Heart right ventricle (tissue), 16 donors: Measurements from ENCODE around the gene CRYBG3. TPM values are rescaled to one million over a fixed set of nuclear protein-coding genes. Genes with fewer than 3 reads are reported as not detected.

Experiments
- ATAC-seq, 8 donors: fragments of 200-7000 bp; cut with Tn5 transposase; one replicate each; pipeline ENCODE4 v1.9.1; 2020; ENCODE audit warnings: mild to moderate bottlenecking in 8 of 8, moderate library complexity in 8 of 8, moderate number of reproducible peaks in 1 of 8
- DNase-seq, 2 donors: peaks; one replicate each; pipeline ENCODE4 v3.0.0-alpha.2; 2020
- H3K27ac ChIP-seq, 10 donors: fragments of 200-600 bp; sonication (generic) in 2 of 10; one replicate each; pipeline versions ENCODE4 v1.5.0 to v1.8.0; 2020 to 2022; ENCODE audit warnings: mild to moderate bottlenecking in 3 of 10
- H3K27me3 ChIP-seq, 7 donors: fragments of 200-600 bp; one replicate each; pipeline ENCODE4 v1.8.0; 2021 to 2022; ENCODE audit warnings: mild to moderate bottlenecking in 2 of 7
- H3K36me3 ChIP-seq, 9 donors: fragments of 200-600 bp; sonication (generic) in 1 of 9; one replicate each; pipeline versions ENCODE4 v1.5.0 to v1.8.0; 2020 to 2022; ENCODE audit warnings: mild to moderate bottlenecking in 2 of 9
- H3K4me1 ChIP-seq, 9 donors: fragments of 200-600 bp; sonication (generic) in 1 of 9; one replicate each; pipeline versions ENCODE4 v1.5.0 to v1.8.0; 2020 to 2022; ENCODE audit warnings: mild to moderate bottlenecking in 4 of 9
- H3K4me3 ChIP-seq, 10 donors: fragments of 200-600 bp; sonication (generic) in 2 of 10; one replicate each; pipeline versions ENCODE4 v1.5.0 to v1.8.0; 2020 to 2022; ENCODE audit warnings: mild to moderate bottlenecking in 7 of 10, moderate library complexity in 2 of 10
- H3K9me3 ChIP-seq, 11 donors: fragments of 200-600 bp in 10 of 11; sonication (generic) in 2 of 11; one replicate each; pipeline versions ENCODE4 v1.5.0 to v1.8.0; 2013 to 2022; ENCODE audit warnings: mild to moderate bottlenecking in 2 of 11, control low read depth in 1 of 11, moderate library complexity in 1 of 11
- WGBS, 2 donors: extraction: QIAGEN DNeasy Blood & Tissue Kit; methylation state at CpG; one replicate each; pipeline ENCODE4 v1.1.7; 2013; ENCODE audit warnings: inconsistent platforms in 1 of 2; 5-methylcytosine and 5-hydroxymethylcytosine counted together
- intact Hi-C, 10 donors: fragments of 100-400 bp; cut with DNase I; formaldehyde crosslinking; loops; one replicate each; pipeline versions ENCODE4 v1.11.1 to v1.14.2; 2022
- long read RNA-seq, 3 donors: library from polyadenylated mRNA; unstranded; transcript quantifications; one replicate each; pipeline ENCODE4 v2.0.0, GENCODE V29; 2020 to 2021
- polyA plus RNA-seq, 2 donors: library from polyadenylated mRNA; stranded (reverse); fragments of 200-250 nt; gene quantifications; one replicate each; pipeline ENCODE4 v1.2.3, GENCODE V29; 2013
- total RNA-seq, 10 donors: library from RNA; stranded (reverse); fragmentation: NEBNext Ultra II Directional in 3 of 10; extraction: Animal tissue kit (Norgen Biotek cat#: 25700) in 3 of 10; gene quantifications; one replicate each; pipeline versions ENCODE4 v1.2.1 to v1.2.4, GENCODE V29; 2021 to 2023
- TF ChIP-seq, protein P1 (sequence below), 9 donors: fragments of 200-600 bp; sonication (generic) in 2 of 9; IDR thresholded peaks; one replicate each; pipeline versions ENCODE4 v1.5.0 to v1.8.0; 2021 to 2022; ENCODE audit warnings: antibody characterized with exemption in 9 of 9, mild to moderate bottlenecking in 5 of 9, moderate library complexity in 1 of 9
- donor health status: Arrhythmogenic right ventricular cardiomyopathy.
- donor health status: ischemic (EF 13 %, LVEDD 7.1; RV severe dilation, severe dysfunction).
- donor health status: healthy with polysubstance abuse.
- donor health status: DM: no; HTN: yes; CAD: no.
- donor health status: DM: no; HTN: no; CAD: no.
- donor health status: ischemic (EF 25% LVEDD 6.9; RV normal size, moderate dysfunction).
- donor health status: ischemic (EF 25% LVEDD 5.7; RV mildly dilated, moderate dysfunction).
- donor health status: healthy.
- donor health status: DM: yes; HTN: yes; CAD: no.
- donor health status: Ischemic cardiomyopathy.
- donor health status: ischemic (EF 35%, LVEDD 5.7; RV mildly dilated, moderate dysfunction).
- donor health status: nonischemic (EF 11% LVEDD 7.7; RV severe dilation, severe dysfunction).
- donor health status: DM: yes; HTN: yes; CAD: no.
- donor health status: PGD.
- donor health status: ischemic (EF 29% LVEDD 5.4; RV normal size, mild dysfunction).
- donor health status: nonischemic (EF 23%, LVEDD 6.1; RV moderate dilation, normal function).

CRYBG3 gene
- total RNA-seq (10 to 100 TPM; 15.9 to 39.2 (median 28.7) TPM), polyA plus RNA-seq (1 to 10 TPM; 8.0 to 8.7 TPM)
- long read RNA-seq, donor 1, partial matches to known transcripts: 5 of 5 reads
- long read RNA-seq, donor 1, other reads (novel, unspliced or antisense): 0 of 5 reads
- long read RNA-seq, donor 2, partial matches to known transcripts: 7 of 9 reads
- long read RNA-seq, donor 2, other reads (novel, unspliced or antisense): 2 of 9 reads
- long read RNA-seq, donor 3, partial matches to known transcripts: 23 of 27 reads
- long read RNA-seq, donor 3, other reads (novel, unspliced or antisense): 4 of 27 reads

DNA sequence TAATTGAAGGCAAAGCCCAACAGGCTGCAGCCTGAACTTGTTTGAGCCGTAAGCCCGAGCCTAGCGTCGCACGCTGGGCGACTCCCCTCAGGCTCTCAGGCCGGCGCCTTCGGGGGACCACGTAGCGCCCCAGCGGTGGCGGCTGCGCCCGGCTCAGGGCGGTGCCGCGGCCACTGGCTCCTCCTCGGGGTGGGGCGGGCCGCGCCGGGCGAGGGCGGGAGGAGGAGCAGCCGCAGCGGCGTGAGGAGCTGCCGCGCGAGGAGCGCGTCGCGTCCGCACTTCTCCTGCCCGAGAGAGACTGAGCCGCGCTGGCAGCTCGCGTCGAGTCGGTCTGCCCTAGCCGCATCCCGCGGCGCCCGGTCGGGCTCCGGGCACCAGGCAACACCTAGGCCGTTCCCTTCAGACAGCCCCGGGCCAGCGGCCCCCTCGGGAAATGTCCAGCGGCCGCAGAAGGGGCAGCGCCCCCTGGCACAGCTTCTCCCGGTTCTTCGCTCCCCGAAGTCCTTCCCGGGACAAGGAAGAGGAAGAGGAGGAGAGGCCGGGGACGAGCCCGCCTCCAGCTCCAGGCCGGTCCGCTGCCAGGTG, at the start of gene CRYBG3:
TSS of gene CRYBG3 (plus strand) at position 238 of the 585 bp plus-strand sequence. CDS start at position 434, 196 bp downstream.
- intact Hi-C loops: loop anchor here in 6 of 10 donors (2.0 to 10.0 kb wide), 9 partner anchors 40 to 157 kb away; partner anchors contain the start of gene RIOX2 (in 2 of the 6)
- H3K27ac ChIP-seq: peak within 1 kb of the TSS; percentile 72 to 95 (median 92)
- TF ChIP-seq, protein P1, sequence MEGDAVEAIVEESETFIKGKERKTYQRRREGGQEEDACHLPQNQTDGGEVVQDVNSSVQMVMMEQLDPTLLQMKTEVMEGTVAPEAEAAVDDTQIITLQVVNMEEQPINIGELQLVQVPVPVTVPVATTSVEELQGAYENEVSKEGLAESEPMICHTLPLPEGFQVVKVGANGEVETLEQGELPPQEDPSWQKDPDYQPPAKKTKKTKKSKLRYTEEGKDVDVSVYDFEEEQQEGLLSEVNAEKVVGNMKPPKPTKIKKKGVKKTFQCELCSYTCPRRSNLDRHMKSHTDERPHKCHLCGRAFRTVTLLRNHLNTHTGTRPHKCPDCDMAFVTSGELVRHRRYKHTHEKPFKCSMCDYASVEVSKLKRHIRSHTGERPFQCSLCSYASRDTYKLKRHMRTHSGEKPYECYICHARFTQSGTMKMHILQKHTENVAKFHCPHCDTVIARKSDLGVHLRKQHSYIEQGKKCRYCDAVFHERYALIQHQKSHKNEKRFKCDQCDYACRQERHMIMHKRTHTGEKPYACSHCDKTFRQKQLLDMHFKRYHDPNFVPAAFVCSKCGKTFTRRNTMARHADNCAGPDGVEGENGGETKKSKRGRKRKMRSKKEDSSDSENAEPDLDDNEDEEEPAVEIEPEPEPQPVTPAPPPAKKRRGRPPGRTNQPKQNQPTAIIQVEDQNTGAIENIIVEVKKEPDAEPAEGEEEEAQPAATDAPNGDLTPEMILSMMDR (IDR thresholded peaks at IDR 0.05): peak in 8 of 9 donors; percentile 12 to 63 (median 24)
- ATAC-seq: peak; percentile 96 to 99 (median 98)
- H3K36me3 ChIP-seq: no peaks in the 10 kb centered on the region
- peak; percentile 83 to 90 for DNase-seq
- peak within 1 kb of the TSS; percentile 69 to 94 (median 84) for H3K4me3 ChIP-seq
- WGBS, 2 donors: 1% methylated on average over 61 to 66 of the region's 66 CpGs
- peaks cover under 1 to 41% (median 32%) of the 10 kb centered on the region in 9 donors for H3K4me1 ChIP-seq
- no peaks in the 10 kb centered on the region for H3K9me3 ChIP-seq
- peaks cover 0 to 7% (median 0%) of the 10 kb centered on the region in 7 donors for H3K27me3 ChIP-seq

DNA sequence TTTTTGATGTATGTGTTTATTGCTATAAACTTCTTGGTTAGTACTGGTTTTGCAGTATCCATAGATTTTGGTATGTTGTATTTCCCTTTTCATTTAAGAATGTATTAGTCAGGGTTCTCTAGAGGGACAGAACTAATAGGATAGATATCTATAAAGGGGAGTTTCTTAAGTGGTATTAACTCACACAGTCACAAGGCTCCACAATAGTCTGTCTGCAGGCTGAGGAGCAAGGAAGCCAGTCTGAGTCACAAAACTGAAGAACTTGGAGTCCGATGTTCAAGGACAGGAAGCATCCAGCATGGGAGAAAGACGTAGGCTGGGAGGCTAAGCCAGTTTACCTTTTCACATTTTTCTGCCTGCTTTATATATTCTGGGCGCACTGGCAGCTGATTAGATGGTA, 48.9 kb upstream of the CRYBG3 start:
- H3K9me3 ChIP-seq: peaks cover 0 to 20% (median 6%) of the 10 kb centered on the region in 11 donors
- TF ChIP-seq, protein P1 (IDR thresholded peaks at IDR 0.05): no peak
- ATAC-seq (no peak), DNase-seq (no peak)
- H3K4me3 ChIP-seq: no peak overlapping the region
- intact Hi-C loops: no loop called here
- peaks cover 0 to 5% (median 0%) of the 10 kb centered on the region in 9 donors for H3K4me1 ChIP-seq
- WGBS, 2 donors: 95 to 96% methylated on average over 3 of the region's 3 CpGs
- H3K36me3 ChIP-seq: peaks cover 0 to 52% (median 0%) of the 10 kb centered on the region in 9 donors
- H3K27me3 ChIP-seq: no peaks in the 10 kb centered on the region
- no peak overlapping the region for H3K27ac ChIP-seq

DNA sequence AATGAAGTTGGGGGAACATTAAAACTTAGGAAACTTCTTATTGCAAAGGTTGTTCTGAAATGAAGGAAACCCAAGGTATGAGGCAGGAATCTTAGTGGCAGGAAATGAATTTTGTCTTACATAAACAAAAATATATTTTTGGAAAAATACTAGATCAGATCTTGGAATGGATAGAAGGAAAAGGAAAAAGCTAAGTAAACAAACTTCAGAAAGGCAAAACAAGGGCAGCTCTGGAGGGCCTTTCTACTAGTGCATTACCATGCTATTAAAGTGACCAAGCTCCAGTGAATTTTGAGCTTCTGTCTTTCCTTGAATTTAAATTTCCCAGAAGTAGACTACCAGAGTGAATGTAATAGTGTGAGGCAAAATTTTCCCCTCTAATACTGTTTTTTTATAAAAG, 43.7 kb upstream of the CRYBG3 start:
- no peak for DNase-seq
- TF ChIP-seq, protein P1 (IDR thresholded peaks at IDR 0.05): no peak
- peaks cover 0 to 13% (median 0%) of the 10 kb centered on the region in 9 donors for H3K36me3 ChIP-seq
- intact Hi-C loops: no loop called here
- no peak overlapping the region for H3K27ac ChIP-seq
- no peaks in the 10 kb centered on the region for H3K27me3 ChIP-seq
- ATAC-seq: no peak
- H3K9me3 ChIP-seq: peaks cover 0 to 7% (median 0%) of the 10 kb centered on the region in 11 donors
- H3K4me3 ChIP-seq: no peak overlapping the region
- peaks cover 0 to 13% (median 0%) of the 10 kb centered on the region in 9 donors for H3K4me1 ChIP-seq

DNA sequence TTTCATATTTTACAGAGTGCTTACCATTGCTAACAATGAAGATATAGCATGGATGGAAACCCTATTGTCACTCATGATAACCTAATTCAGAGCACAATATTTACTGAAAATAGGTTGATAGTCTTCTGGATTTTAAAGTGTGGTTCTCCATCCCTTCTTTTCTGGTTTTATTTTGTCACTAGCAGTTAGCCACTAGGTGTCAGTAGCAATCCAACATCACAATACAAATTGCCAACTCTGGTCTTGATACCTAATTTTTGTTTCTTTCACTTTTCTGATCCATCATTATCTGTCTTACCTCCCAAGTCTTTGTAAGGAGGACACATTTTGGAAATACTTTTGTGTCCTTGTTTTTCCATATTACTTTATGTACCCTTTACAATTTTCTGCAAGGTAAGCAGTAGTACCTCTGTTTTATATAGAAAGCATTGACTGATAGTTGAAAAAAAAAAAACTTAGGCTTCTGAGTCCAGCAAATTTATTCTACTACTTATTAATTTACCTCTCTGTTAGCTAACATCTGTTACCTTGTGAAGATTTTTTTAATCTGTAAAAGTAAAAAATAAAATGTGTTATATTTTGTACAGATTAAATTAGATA, 28.3 kb upstream of the CRYBG3 start:
- intact Hi-C loops: loop anchor here in 9 of 10 donors (1.0 to 10.0 kb wide), 7 partner anchors 121 to 230 kb away; no protein-coding TSS in a partner anchor
- Histone ChIP-seq H3K9me3 (no peaks in the 10 kb centered on the region), H3K4me1 (no peaks in the 10 kb centered on the region), H3K27ac (no peak overlapping the region), H3K27me3 (no peaks in the 10 kb centered on the region), H3K36me3 (peaks cover 0 to 22% (median 0%) of the 10 kb centered on the region in 9 donors), H3K4me3 (no peak overlapping the region)
- DNase-seq: peak in 1 of 2 donors; percentile 10
- TF ChIP-seq, protein P1 (IDR thresholded peaks at IDR 0.05): peak; percentile 72 to 92 (median 85)
- ATAC-seq: peak in 1 of 8 donors; percentile 47
